Heart left ventricle (tissue), 16 donors: ENCODE data around the gene TRIOBP. TPM values are rescaled to one million over a fixed set of nuclear protein-coding genes. Genes with fewer than 3 reads are reported as not detected.
A peak's percentile ranks its signal among the peaks of the same experiment; 100 is the strongest.

Experiments used
- ATAC-seq, 4 donors: fragments of 200-7000 bp; cut with Tn5 transposase; one replicate each; pipeline ENCODE4 v1.9.1; 2020 to 2022; ENCODE audit warnings: moderate library complexity in 4 of 4, mild to moderate bottlenecking in 3 of 4, moderate number of reproducible peaks in 1 of 4
- DNase-seq, 5 donors: peaks; one replicate each; pipeline ENCODE4 v3.0.0-alpha.2; 2020
- H3K27ac ChIP-seq, 12 donors: fragments of 200-600 bp; sonication (generic) in 4 of 12; one replicate each; pipeline versions ENCODE4 v1.5.0 to v1.8.0; 2016 to 2022; ENCODE audit warnings: mild to moderate bottlenecking in 2 of 12
- H3K27me3 ChIP-seq, 9 donors: fragments of 200-600 bp; sonication (generic) in 2 of 9; one replicate each; pipeline versions ENCODE4 v1.5.1 to v1.8.0; 2016 to 2022; ENCODE audit warnings: mild to moderate bottlenecking in 3 of 9
- H3K36me3 ChIP-seq, 9 donors: fragments of 200-600 bp; sonication (generic) in 2 of 9; one replicate each; pipeline versions ENCODE4 v1.5.0 to v1.8.0; 2018 to 2022; ENCODE audit warnings: mild to moderate bottlenecking in 2 of 9
- H3K4me1 ChIP-seq, 12 donors: fragments of 200-600 bp; sonication (generic) in 4 of 12; one replicate each; pipeline versions ENCODE4 v1.5.0 to v1.8.0; 2016 to 2022; ENCODE audit warnings: mild to moderate bottlenecking in 3 of 12
- H3K4me3 ChIP-seq, 12 donors: fragments of 200-600 bp; sonication (generic) in 4 of 12; one replicate each; pipeline versions ENCODE4 v1.5.0 to v1.8.0; 2017 to 2022; ENCODE audit warnings: mild to moderate bottlenecking in 9 of 12, moderate library complexity in 4 of 12
- H3K9me3 ChIP-seq, 12 donors: fragments of 200-600 bp; sonication (generic) in 4 of 12; one replicate each; pipeline versions ENCODE4 v1.5.0 to v1.8.0; 2016 to 2022; ENCODE audit warnings: mild to moderate bottlenecking in 1 of 12
- CTCF ChIP-seq, 12 donors: fragments of 200-600 bp; sonication (generic) in 4 of 12; IDR thresholded peaks; one replicate each; pipeline versions ENCODE4 v1.5.0 to v1.8.0; 2018 to 2022; ENCODE audit warnings: antibody characterized with exemption in 12 of 12, mild to moderate bottlenecking in 5 of 12
- POLR2A ChIP-seq, 2 donors: fragments of 450-650 bp; IDR thresholded peaks; one replicate each; pipeline ENCODE4 v1.6.1; 2017; ENCODE audit warnings: antibody characterized with exemption in 2 of 2, mild to moderate bottlenecking in 2 of 2, moderate library complexity in 2 of 2
- WGBS, 4 donors: extraction: QIAGEN DNeasy Blood & Tissue Kit in 2 of 4; methylation state at CpG; one replicate each; pipeline versions ENCODE4 v1.1.5 to v1.1.7; 2013 to 2018; 5-methylcytosine and 5-hydroxymethylcytosine counted together
- intact Hi-C, 10 donors: fragments of 100-400 bp; cut with DNase I; formaldehyde crosslinking; loops; one replicate each; pipeline versions ENCODE4 v1.11.1 to v1.14.2; 2022
- polyA plus RNA-seq, 2 donors: library from polyadenylated mRNA; stranded (reverse); fragments of 200-250 nt; gene quantifications; one replicate each; pipeline ENCODE4 v1.2.3, GENCODE V29; 2013
- total RNA-seq, 9 donors: library from RNA; depleted of rRNA in 2 of 9; stranded (reverse); fragments of >200 nt in 2 of 9; fragmentation: NEBNext Ultra II Directional in 3 of 9; extraction: Animal tissue kit (Norgen Biotek cat#: 25700) in 3 of 9; gene quantifications; one replicate each; pipeline versions ENCODE4 v1.1.0 to v1.2.4, GENCODE V29; 2016 to 2023
- donor health status: ischemic (EF 13 %, LVEDD 7.1; RV severe dilation, severe dysfunction).
- donor health status: healthy with polysubstance abuse.
- donor health status: DM: no; HTN: yes; CAD: no.
- donor health status: DM: no; HTN: no; CAD: no.
- donor health status: ischemic (EF 25% LVEDD 6.9; RV normal size, moderate dysfunction).
- donor health status: ischemic (EF 25% LVEDD 5.7; RV mildly dilated, moderate dysfunction).
- donor health status: healthy.
- donor health status: DM: yes; HTN: yes; CAD: no.
- donor health status: ischemic (EF 35%, LVEDD 5.7; RV mildly dilated, moderate dysfunction).
- donor health status: nonischemic (EF 11% LVEDD 7.7; RV severe dilation, severe dysfunction).
- donor health status: DM: yes; HTN: yes; CAD: no.
- donor health status: PGD.
- donor health status: ischemic (EF 29% LVEDD 5.4; RV normal size, mild dysfunction).
- donor health status: nonischemic (EF 23%, LVEDD 6.1; RV moderate dilation, normal function).

Gene TRIOBP
- total and polyA plus RNA-seq, 11 donors: 54.9 to 147 (median 94.7) TPM

- WGBS, 4 donors: 2 to 4% (median 3%) methylated on average over 17 to 29 of the region's 29 CpGs
- ATAC-seq: peak; percentile 89 to 94 (median 92)
- H3K36me3 ChIP-seq: peaks cover 0 to 21% (median 8%) of the 10 kb centered on the region in 9 donors
These were observed 121.0 kb downstream of the TRIOBP start for GRCh38 chr22:37817705-37818408.

GRCh38 chr22:37818409-37819104 lies 121.7 kb downstream of the TRIOBP start:
- Histone ChIP-seq H3K4me1 (peaks cover 2 to 20% (median 18%) of the 10 kb centered on the region in 12 donors), H3K27ac (peak overlapping the region in 3 of 12 donors; percentile 9 to 84 (median 70)), H3K27me3 (peaks cover 0 to 25% (median 5%) of the 10 kb centered on the region in 9 donors), H3K4me3 (peak overlapping the region; percentile 14 to 62 (median 46)), H3K9me3 (no peaks in the 10 kb centered on the region), H3K36me3 (peaks cover 0 to 19% (median 8%) of the 10 kb centered on the region in 9 donors)
- TF ChIP-seq CTCF (IDR thresholded peaks at IDR 0.05) (peak in 7 of 12 donors; percentile 23 to 55 (median 38)), POLR2A (IDR thresholded peaks at IDR 0.05) (no peak)
- DNase-seq: peak; percentile 58 to 87 (median 71)
- 5 to 10% (median 7%) methylated on average over 30 to 68 of the region's 68 CpGs for WGBS, 4 donors
- intact Hi-C loops: loop anchor here in 7 of 10 donors (2.0 to 10.0 kb wide), 5 partner anchors 44 to 149 kb away; no protein-coding TSS in a partner anchor
- ATAC-seq: peak in 3 of 4 donors; percentile 38 to 61 (median 53)

More at GRCh38 chr22:37817705-37818408, 121.0 kb downstream of the TRIOBP start:
- intact Hi-C loops: loop anchor here (1.0 to 10.0 kb wide), 8 partner anchors 45 to 149 kb away; no protein-coding TSS in a partner anchor
- Histone ChIP-seq H3K4me3 (peak overlapping the region in 10 of 12 donors; percentile 23 to 62 (median 49)), H3K27me3 (peaks cover 0 to 18% (median 5%) of the 10 kb centered on the region in 9 donors), H3K27ac (peak overlapping the region in 10 of 12 donors; percentile 13 to 84 (median 64)), H3K9me3 (no peaks in the 10 kb centered on the region), H3K4me1 (peaks cover 2 to 20% (median 18%) of the 10 kb centered on the region in 12 donors)
- TF ChIP-seq CTCF (IDR thresholded peaks at IDR 0.05) (peak; percentile 92 to 99 (median 97)), POLR2A (IDR thresholded peaks at IDR 0.05) (no peak)
- DNase-seq: peak; percentile 80 to 91 (median 86)

- peaks cover 0 to 14% (median 8%) of the 10 kb centered on the region in 9 donors for H3K36me3 ChIP-seq
- no peak for TF ChIP-seq CTCF (IDR thresholded peaks at IDR 0.05)
- no peak for TF ChIP-seq POLR2A (IDR thresholded peaks at IDR 0.05)
These were observed 122.2 kb downstream of the TRIOBP start for GRCh38 chr22:37819105-37819433.

More at GRCh38 chr22:37819105-37819433, 122.2 kb downstream of the TRIOBP start:
- peaks cover 2 to 20% (median 18%) of the 10 kb centered on the region in 12 donors for H3K4me1 ChIP-seq
- intact Hi-C loops: loop anchor here in 7 of 10 donors (2.0 to 10.0 kb wide), 5 partner anchors 44 to 148 kb away; no protein-coding TSS in a partner anchor
- 38 to 46% (median 42%) methylated on average over 14 of the region's 14 CpGs for WGBS, 4 donors
- peak in 2 of 4 donors; percentile 1 for ATAC-seq
- DNase-seq: no peak
- peaks cover 0 to 29% (median 5%) of the 10 kb centered on the region in 9 donors for H3K27me3 ChIP-seq
- no peaks in the 10 kb centered on the region for H3K9me3 ChIP-seq
- peak overlapping the region in 11 of 12 donors; percentile 14 to 62 (median 47) for H3K4me3 ChIP-seq
- H3K27ac ChIP-seq: no peak overlapping the region
